ENCODE results near the gene CALD1. TPM values are rescaled to one million over a fixed set of nuclear protein-coding genes. Genes with fewer than 3 reads are reported as not detected.

Gene CALD1
- total and polyA plus RNA-seq, 2 experiments from 2014 or later: 132 to 842 TPM

DNA sequence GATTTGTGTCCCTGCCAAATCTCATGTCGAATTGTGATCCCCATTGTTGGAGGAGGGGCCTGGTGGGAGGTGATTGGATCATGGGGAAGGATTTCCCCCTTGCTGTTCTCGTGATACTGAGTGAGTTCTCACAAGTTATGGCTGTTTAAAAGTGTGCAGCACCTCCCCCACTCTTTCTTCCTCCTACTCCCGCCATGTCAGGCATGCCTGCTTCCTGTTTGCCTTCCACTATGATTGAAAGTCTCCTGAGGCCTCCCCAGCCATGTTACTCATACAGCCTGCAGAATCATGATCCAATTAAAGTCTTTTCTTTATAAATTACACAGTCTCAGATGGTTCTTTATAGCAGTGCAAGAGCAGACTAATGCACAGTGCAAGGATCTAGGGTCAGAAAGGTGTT, 75.4 kb downstream of the CALD1 start:
- Mint-ChIP-seq H3K4me3 (no peak overlapping the region), H3K27ac (peak overlapping the region; percentile 83), H3K36me3 (ENCODE audit: low read depth) (no peaks in the 10 kb centered on the region), H3K4me1 (peaks cover 23% of the 10 kb centered on the region), H3K27me3 (ENCODE audit: insufficient read depth, low read depth, poor library complexity) (peaks cover 6% of the 10 kb centered on the region), H3K9me3 (no peaks in the 10 kb centered on the region)
- DNase-seq (ENCODE audit: low spot score) (no peak), ATAC-seq (no peak)
- H3K27ac ChIP-seq (ENCODE audit: low read depth): no peak overlapping the region
- H3K79me2 ChIP-seq (replicated peaks; ENCODE audit: insufficient read depth): peaks cover 49% of the 10 kb centered on the region
- peak overlapping the region; percentile 54; the same call in 1 of the 2 replicates for H3K4me2 ChIP-seq
- H3F3A ChIP-seq (replicated peaks; ENCODE audit: low read depth): no peaks in the 10 kb centered on the region
- H2AFZ ChIP-seq: no peak overlapping the region
- no peaks in the 10 kb centered on the region for H3K27me3 ChIP-seq (ENCODE audit: insufficient read depth)
- H3K36me3 ChIP-seq (ENCODE audit: insufficient read depth): no peaks in the 10 kb centered on the region
- H3K4me3 ChIP-seq: no peak overlapping the region
- TF ChIP-seq EZH2 (IDR thresholded peaks at IDR 0.05; ENCODE audit: low read depth, unreplicated experiment): no peak
- TF ChIP-seq, protein P1, sequence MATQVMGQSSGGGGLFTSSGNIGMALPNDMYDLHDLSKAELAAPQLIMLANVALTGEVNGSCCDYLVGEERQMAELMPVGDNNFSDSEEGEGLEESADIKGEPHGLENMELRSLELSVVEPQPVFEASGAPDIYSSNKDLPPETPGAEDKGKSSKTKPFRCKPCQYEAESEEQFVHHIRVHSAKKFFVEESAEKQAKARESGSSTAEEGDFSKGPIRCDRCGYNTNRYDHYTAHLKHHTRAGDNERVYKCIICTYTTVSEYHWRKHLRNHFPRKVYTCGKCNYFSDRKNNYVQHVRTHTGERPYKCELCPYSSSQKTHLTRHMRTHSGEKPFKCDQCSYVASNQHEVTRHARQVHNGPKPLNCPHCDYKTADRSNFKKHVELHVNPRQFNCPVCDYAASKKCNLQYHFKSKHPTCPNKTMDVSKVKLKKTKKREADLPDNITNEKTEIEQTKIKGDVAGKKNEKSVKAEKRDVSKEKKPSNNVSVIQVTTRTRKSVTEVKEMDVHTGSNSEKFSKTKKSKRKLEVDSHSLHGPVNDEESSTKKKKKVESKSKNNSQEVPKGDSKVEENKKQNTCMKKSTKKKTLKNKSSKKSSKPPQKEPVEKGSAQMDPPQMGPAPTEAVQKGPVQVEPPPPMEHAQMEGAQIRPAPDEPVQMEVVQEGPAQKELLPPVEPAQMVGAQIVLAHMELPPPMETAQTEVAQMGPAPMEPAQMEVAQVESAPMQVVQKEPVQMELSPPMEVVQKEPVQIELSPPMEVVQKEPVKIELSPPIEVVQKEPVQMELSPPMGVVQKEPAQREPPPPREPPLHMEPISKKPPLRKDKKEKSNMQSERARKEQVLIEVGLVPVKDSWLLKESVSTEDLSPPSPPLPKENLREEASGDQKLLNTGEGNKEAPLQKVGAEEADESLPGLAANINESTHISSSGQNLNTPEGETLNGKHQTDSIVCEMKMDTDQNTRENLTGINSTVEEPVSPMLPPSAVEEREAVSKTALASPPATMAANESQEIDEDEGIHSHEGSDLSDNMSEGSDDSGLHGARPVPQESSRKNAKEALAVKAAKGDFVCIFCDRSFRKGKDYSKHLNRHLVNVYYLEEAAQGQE (IDR thresholded peaks at IDR 0.05; ENCODE audit: unreplicated experiment): no peak
- H3K4me1 ChIP-seq (ENCODE audit: insufficient read depth): peaks cover 27% of the 10 kb centered on the region
- peaks cover 10% of the 10 kb centered on the region; the same call in 1 of the 2 replicates for H4K20me1 ChIP-seq (replicated peaks; ENCODE audit: insufficient read depth)
- H3K9me2 ChIP-seq (ENCODE audit: insufficient read depth): 0 out of 2 replicates have a peak, but pooled peaks cover 4% of the 10 kb centered on the region

- no peak overlapping the region for H2AFZ ChIP-seq
- H3K9me2 ChIP-seq (ENCODE audit: insufficient read depth): 0 out of 2 replicates have a peak, but pooled peaks cover 4% of the 10 kb centered on the region
- H3K27me3 ChIP-seq (ENCODE audit: insufficient read depth): no peaks in the 10 kb centered on the region
- peak overlapping the region; percentile 46 for H3K27ac ChIP-seq (ENCODE audit: low read depth)
- H3K36me3 ChIP-seq (ENCODE audit: insufficient read depth): no peaks in the 10 kb centered on the region
- peaks cover 6% of the 10 kb centered on the region for H3K27me3 Mint-ChIP-seq (ENCODE audit: insufficient read depth, low read depth, poor library complexity)
- peaks cover 27% of the 10 kb centered on the region for H3K4me1 ChIP-seq (ENCODE audit: insufficient read depth)
- H3K4me1 Mint-ChIP-seq: peaks cover 23% of the 10 kb centered on the region
- no peaks in the 10 kb centered on the region for H3K36me3 Mint-ChIP-seq (ENCODE audit: low read depth)
- peaks cover 8% of the 10 kb centered on the region; the same call in 1 of the 2 replicates for H4K20me1 ChIP-seq (replicated peaks; ENCODE audit: insufficient read depth)
- peaks cover 48% of the 10 kb centered on the region for H3K79me2 ChIP-seq (replicated peaks; ENCODE audit: insufficient read depth)
- H3K27ac Mint-ChIP-seq: peak overlapping the region; percentile 83; the same call in 1 of the 2 replicates
- no peak overlapping the region for H3K4me3 ChIP-seq
- H3K4me2 ChIP-seq: peak overlapping the region; percentile 14
- no peaks in the 10 kb centered on the region for H3F3A ChIP-seq (replicated peaks; ENCODE audit: low read depth)
- no peaks in the 10 kb centered on the region for H3K9me3 Mint-ChIP-seq
- ATAC-seq: no peak
- no peak for DNase-seq (ENCODE audit: low spot score)
- no peak overlapping the region for H3K4me3 Mint-ChIP-seq
- TF ChIP-seq, protein P2, sequence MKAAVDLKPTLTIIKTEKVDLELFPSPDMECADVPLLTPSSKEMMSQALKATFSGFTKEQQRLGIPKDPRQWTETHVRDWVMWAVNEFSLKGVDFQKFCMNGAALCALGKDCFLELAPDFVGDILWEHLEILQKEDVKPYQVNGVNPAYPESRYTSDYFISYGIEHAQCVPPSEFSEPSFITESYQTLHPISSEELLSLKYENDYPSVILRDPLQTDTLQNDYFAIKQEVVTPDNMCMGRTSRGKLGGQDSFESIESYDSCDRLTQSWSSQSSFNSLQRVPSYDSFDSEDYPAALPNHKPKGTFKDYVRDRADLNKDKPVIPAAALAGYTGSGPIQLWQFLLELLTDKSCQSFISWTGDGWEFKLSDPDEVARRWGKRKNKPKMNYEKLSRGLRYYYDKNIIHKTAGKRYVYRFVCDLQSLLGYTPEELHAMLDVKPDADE (IDR thresholded peaks at IDR 0.05): no peak
- TF ChIP-seq NANOG (IDR thresholded peaks at IDR 0.05; ENCODE audit: borderline replicate concordance) (no peak), POLR2AphosphoS5 (IDR thresholded peaks at IDR 0.05; ENCODE audit: low read depth) (no peak), EZH2phosphoT487 (IDR thresholded peaks at IDR 0.05; ENCODE audit: unreplicated experiment) (no peak), ZNF331 (CRISPR knock-in tag; IDR thresholded peaks at IDR 0.05; ENCODE audit: low read depth) (no peak), CREB1 (CRISPR knock-in tag; IDR thresholded peaks at IDR 0.05; ENCODE audit: low read depth) (no peak)
- TF ChIP-seq, protein P1 (IDR thresholded peaks at IDR 0.05; ENCODE audit: unreplicated experiment): no peak
Measured at GRCh38 chr7:134855442-134855841, 76.0 kb downstream of the CALD1 start.

Measured in GM23338 (cell line).